Mucosa of descending colon (tissue), 3 donors: ENCODE data around the gene TAS2R60. TPM values are rescaled to one million over a fixed set of nuclear protein-coding genes. Genes with fewer than 3 reads are reported as not detected.
"Not testable (repeated sequence)": the region's sequence is repeated elsewhere in the genome, so short reads cannot be mapped to it uniquely, and the experiment has no call there.

Experiments
- ATAC-seq: fragments of 200-7000 bp; cut with Tn5 transposase; one replicate; pipeline ENCODE4 v1.9.1; 2020; ENCODE audit warnings: mild to moderate bottlenecking, moderate library complexity
- DNase-seq, 3 donors: peaks; one replicate each; pipeline ENCODE4 v3.0.0-alpha.2; 2020
- H3K36me3 ChIP-seq: fragments of 200-600 bp; one replicate; pipeline ENCODE4 v1.8.0; 2021; ENCODE audit warnings: low read depth, mild to moderate bottlenecking
- H3K4me1 ChIP-seq: fragments of 200-600 bp; one replicate; pipeline ENCODE4 v1.8.0; 2021; ENCODE audit warnings: low read depth, mild to moderate bottlenecking
- H3K4me3 ChIP-seq: fragments of 200-600 bp; one replicate; pipeline ENCODE4 v1.8.0; 2021; ENCODE audit warnings: mild to moderate bottlenecking
- H3K9me3 ChIP-seq: fragments of 200-600 bp; one replicate; pipeline ENCODE4 v1.8.0; 2021; ENCODE audit warnings: mild to moderate bottlenecking
- intact Hi-C, 2 donors: fragments of 100-400 bp; cut with DNase I in 1 of 2; cut with micrococcal nuclease in 1 of 2; formaldehyde crosslinking; loops; one replicate each; pipeline versions ENCODE4 v1.11.0 to v1.11.1; 2022; cut with DNase I, micrococcal nuclease
- total RNA-seq, 3 donors: library from RNA; stranded (reverse); fragmentation: NEBNext Ultra II Directional in 2 of 3; extraction: Animal tissue kit (Norgen Biotek cat#: 25700) in 2 of 3; gene quantifications; one replicate each; pipeline versions ENCODE4 v1.2.1 to v1.2.4, GENCODE V29; 2021 to 2023
- TF ChIP-seq, protein P1 (sequence below): fragments of 200-600 bp; IDR thresholded peaks from one replicate; pipeline ENCODE4 v1.8.0; 2022; ENCODE audit warnings: antibody characterized with exemption, mild to moderate bottlenecking
- donor health status: DM: no; HTN: no; CAD: no; lungs with moderate emphysema.
- donor health status: DM: no; HTN: no; CAD: no.
- donor health status: DM: no; HTN: yes; CAD: no.

The TAS2R60 gene
- total RNA-seq, 3 donors from 2014 or later: 0.32 TPM; not detected in 2

DNA sequence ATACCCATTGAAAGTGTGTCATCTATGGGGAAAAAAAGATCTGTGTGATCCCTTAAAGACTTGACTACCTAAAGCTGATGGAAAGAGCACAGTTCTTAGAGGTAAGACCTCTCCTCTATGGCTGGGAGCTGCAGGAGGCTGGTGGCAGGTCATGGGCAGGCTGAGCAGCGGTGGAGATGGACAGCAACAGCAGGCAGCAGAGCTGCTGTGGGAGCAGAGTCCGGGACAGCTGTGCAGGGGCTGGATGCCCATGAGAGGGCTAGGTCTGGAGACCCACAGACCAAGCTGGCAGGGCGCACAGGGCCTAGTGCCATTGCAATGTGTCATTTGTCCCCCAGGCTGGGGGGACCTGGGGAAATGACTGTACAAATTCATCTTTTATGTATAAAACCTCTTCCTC is 21.2 kb upstream of the TAS2R60 start:
- TF ChIP-seq, protein P1, sequence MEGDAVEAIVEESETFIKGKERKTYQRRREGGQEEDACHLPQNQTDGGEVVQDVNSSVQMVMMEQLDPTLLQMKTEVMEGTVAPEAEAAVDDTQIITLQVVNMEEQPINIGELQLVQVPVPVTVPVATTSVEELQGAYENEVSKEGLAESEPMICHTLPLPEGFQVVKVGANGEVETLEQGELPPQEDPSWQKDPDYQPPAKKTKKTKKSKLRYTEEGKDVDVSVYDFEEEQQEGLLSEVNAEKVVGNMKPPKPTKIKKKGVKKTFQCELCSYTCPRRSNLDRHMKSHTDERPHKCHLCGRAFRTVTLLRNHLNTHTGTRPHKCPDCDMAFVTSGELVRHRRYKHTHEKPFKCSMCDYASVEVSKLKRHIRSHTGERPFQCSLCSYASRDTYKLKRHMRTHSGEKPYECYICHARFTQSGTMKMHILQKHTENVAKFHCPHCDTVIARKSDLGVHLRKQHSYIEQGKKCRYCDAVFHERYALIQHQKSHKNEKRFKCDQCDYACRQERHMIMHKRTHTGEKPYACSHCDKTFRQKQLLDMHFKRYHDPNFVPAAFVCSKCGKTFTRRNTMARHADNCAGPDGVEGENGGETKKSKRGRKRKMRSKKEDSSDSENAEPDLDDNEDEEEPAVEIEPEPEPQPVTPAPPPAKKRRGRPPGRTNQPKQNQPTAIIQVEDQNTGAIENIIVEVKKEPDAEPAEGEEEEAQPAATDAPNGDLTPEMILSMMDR: no peak
- H3K9me3 ChIP-seq: no peaks in the 10 kb centered on the region
- no peak overlapping the region for H3K4me3 ChIP-seq
- intact Hi-C loops: no loop called here
- no peak for ATAC-seq
- DNase-seq: no peak
- H3K36me3 ChIP-seq: no peaks in the 10 kb centered on the region
- H3K4me1 ChIP-seq: no peaks in the 10 kb centered on the region

DNA sequence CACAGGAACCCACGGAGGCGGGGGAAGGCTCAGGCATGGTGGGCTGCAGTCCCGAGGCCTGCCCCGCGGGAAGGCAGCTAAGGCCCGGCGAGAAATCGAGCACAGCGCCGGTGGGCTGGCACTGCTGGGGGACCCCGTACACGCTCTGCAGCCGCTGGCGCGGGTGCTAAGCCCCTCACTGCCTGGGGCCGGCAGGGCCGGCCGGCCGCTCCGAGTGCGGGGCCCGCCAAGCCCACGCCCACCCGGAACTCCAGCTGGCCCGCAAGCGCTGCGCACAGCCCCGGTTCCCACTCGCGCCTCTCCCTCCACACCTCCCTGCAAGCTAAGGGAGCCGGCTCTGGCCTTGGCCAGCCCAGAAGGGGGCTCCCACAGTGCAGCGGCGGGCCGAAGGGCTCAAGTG is 18.8 kb upstream of the TAS2R60 start:
- ATAC-seq, H3K4me1 ChIP-seq, H3K36me3 ChIP-seq, DNase-seq, H3K9me3 ChIP-seq, intact Hi-C loops, H3K4me3 ChIP-seq: not testable (repeated sequence)

DNA sequence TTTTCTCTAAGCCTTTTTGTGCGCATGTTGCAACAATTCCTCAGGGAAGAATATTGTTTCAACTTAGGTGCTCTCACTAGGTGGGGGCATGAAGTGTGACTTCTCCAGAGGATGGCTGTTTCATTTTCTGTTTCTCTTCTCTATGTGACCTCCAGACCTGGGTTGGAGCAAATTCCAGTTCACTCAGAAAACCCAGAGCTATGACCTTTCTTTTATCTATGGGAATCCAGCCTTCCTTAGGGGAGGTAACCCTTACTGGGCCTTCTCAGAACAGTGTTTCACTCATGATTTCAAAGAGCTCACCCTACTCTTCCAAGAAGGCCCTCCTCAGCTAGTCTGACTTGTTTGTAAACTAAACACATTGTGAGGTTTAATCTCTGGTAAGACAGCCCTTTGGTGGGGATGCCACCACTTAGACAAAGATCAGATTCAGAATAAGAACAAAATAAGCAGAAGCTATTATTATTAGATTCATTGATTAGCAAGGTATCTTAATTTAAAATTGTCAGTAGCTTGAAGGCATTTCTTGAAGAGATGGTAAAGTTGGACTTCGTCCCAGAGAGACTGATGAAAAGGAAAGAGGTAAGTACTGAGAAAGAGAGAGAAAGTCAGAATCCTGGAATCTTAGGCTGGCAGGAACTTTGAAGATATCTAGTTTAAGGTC is 16.6 kb upstream of the TAS2R60 start:
- Histone ChIP-seq H3K4me3 (no peak overlapping the region), H3K36me3 (no peaks in the 10 kb centered on the region), H3K4me1 (no peaks in the 10 kb centered on the region), H3K9me3 (no peaks in the 10 kb centered on the region)
- DNase-seq: no peak
- intact Hi-C loops: no loop called here
- ATAC-seq: peak; percentile 21
- TF ChIP-seq, protein P1: no peak

DNA sequence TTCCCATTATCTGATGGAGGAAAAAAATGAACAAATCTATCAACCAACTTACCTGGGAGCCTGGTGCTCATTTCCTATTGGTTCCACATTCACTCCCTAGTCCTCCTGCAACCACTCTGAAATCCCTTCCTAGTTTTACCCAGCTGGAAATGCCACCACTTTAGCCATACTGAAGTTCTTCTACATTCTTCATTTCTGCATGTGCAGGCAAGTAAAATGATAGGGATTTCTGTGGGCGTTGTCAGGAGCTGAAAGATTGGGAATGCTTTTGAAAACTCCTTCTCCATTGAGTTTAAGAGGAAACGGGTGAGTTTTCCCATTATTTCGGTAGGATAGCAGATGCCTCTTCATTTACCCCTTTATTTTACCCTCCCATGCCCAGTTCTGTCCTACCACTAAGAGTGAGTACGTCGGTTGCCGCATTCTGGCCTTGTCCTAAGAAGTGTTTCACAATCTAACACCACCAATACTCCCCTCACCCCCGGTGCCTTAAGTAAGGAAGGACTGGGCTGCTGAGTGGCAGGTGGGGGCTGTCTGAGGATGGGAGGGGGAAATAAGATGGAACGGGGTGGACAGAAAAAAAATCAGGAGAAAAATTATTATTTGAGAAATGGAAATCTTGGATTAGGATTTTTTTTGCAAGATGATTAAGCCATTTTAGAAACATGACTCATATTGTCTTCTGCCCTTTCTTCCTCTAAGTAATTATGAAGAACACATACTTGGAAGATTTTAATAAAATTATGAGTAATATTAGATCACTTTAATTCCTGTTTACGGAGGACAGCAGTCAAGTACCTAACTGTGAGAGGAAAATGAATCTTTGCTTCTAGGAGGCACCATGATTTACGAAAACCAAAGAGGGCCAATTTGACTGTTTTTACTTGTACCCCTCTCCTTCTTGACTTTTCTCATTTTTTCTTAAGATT is 13.2 kb upstream of the TAS2R60 start:
- Histone ChIP-seq H3K4me3 (no peak overlapping the region), H3K36me3 (no peaks in the 10 kb centered on the region), H3K9me3 (no peaks in the 10 kb centered on the region), H3K4me1 (no peaks in the 10 kb centered on the region)
- TF ChIP-seq, protein P1: no peak
- no peak for ATAC-seq
- DNase-seq: no peak
- intact Hi-C loops: no loop called here

DNA sequence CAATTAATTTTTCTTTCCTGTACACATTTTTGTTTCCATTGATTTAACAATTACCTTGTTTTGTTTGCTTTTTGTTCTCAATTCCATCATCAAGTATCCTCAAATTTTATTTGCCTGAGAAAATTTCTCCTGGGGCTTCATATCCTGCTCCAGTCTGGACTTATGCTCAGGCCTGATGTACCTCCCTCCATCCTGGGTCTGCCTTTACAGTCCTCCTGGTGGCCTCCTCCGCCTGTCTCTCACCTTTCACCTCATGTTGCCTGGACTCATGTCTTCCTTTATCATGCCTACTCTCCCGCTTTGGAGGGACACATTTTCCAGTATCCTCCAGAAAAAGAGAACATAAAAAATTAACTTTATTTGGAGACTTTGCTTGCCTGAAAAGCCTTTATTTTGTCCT is 12.1 kb upstream of the TAS2R60 start:
- H3K36me3 ChIP-seq: no peaks in the 10 kb centered on the region
- ATAC-seq (no peak), DNase-seq (no peak)
- no peaks in the 10 kb centered on the region for H3K4me1 ChIP-seq
- intact Hi-C loops: no loop called here
- no peak overlapping the region for H3K4me3 ChIP-seq
- no peaks in the 10 kb centered on the region for H3K9me3 ChIP-seq
- TF ChIP-seq, protein P1: no peak

DNA sequence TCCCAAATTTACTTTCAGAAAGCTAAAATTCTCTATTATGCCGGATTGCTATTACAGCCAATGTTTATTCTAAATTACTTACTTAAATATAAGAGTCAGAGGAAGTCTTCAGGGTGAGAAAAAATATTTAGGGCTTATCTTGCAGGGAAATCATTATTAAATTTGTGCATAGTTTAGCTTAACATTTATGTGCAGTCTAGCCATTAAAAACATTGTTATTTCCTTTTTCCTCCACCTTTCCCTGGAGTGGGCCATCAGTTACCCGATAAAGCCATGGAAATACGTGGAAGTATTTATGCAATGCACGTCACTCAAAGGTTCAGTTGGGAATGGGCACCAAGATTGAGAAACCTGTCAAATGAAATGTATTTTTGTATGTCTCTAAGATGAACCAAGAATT is 9.5 kb upstream of the TAS2R60 start:
- H3K9me3 ChIP-seq: no peaks in the 10 kb centered on the region
- H3K36me3 ChIP-seq: no peaks in the 10 kb centered on the region
- intact Hi-C loops: no loop called here
- no peak overlapping the region for H3K4me3 ChIP-seq
- ATAC-seq (no peak), DNase-seq (no peak)
- TF ChIP-seq, protein P1: no peak
- no peaks in the 10 kb centered on the region for H3K4me1 ChIP-seq
